GM12878 (cell line): ENCODE data around the gene AADACL2. TPM values are rescaled to one million over a fixed set of nuclear protein-coding genes. Genes with fewer than 3 reads are reported as not detected.

Source experiments
- ATAC-seq: fragments of 200-7000 bp; cut with Tn5 transposase; 3 replicates; pipeline ENCODE4 v1.9.1; 2020; ENCODE audit warnings: mild to moderate bottlenecking, moderate library complexity
- BruUV-seq: library from RNA; stranded (reverse); fragments of 400-500 nt; replicated peaks from 2 replicates; lab custom pipeline; 2021; lab: Mats Ljungman, UMichigan
- CTCF ChIA-PET: fragments of 300-600 bp; sonication (Branson Sonifier 250); formaldehyde crosslinking; extraction: SDS; loops from one replicate; lab custom pipeline; 2021; ENCODE audit warnings: inconsistent platforms; lab: Yijun Ruan, JAX
- POLR2A ChIA-PET: fragments of 350-600 bp; formaldehyde crosslinking; extraction: SDS; loops from one replicate; lab custom pipeline; 2021; ENCODE audit warnings: inconsistent platforms; lab: Charles Lee
- RAD21 ChIA-PET: fragments of 300-600 bp; sonication (Branson Sonifier 250); formaldehyde crosslinking; loops from one replicate; lab custom pipeline; 2023; ENCODE audit warnings: antibody characterized with exemption; ENCODE audit not compliant: unreplicated experiment; lab: Charles Lee
- SMC1A ChIA-PET: fragments of 300-600 bp; sonication (Branson Sonifier 250); formaldehyde crosslinking; loops from one replicate; lab custom pipeline; 2023; ENCODE audit not compliant: unreplicated experiment, uncharacterized antibody; lab: Charles Lee
- DNase-seq: peaks from one replicate; pipeline ENCODE4 v3.0.0-alpha.2; 2011; ENCODE audit warnings: low read depth, low spot score
- FAIRE-seq: peaks from 3 replicates; lab custom pipeline; 2011; peaks lifted over from hg19 to GRCh38; lab: Jason Lieb, UNC
- H2AFZ ChIP-seq: 2 replicates; pipeline ENCODE4 v1.6.0; 2011; ENCODE audit warnings: low read depth, low read length, control low read depth; ENCODE audit not compliant: control insufficient read depth
- H3K27ac ChIP-seq: 2 replicates; pipeline ENCODE4 v1.5.1; 2011; ENCODE audit warnings: control low read depth; ENCODE audit not compliant: control insufficient read depth, insufficient read depth
- H3K27me3 ChIP-seq, 2 experiments: replicated peaks in 1 of 2; 2 replicates each; pipeline versions ENCODE4 v1.6.0 to v1.6.1; 2011; ENCODE audit warnings: low read length in 1 of 2; ENCODE audit not compliant: control insufficient read depth in 2 of 2, insufficient read depth in 2 of 2
- H3K36me3 ChIP-seq, 2 experiments: 2 replicates each; pipeline ENCODE4 v1.5.1; 2011; ENCODE audit warnings: low read length in 1 of 2; ENCODE audit not compliant: control insufficient read depth in 2 of 2, insufficient read depth in 2 of 2
- H3K4me1 ChIP-seq: 2 replicates; pipeline ENCODE4 v1.6.1; 2011; ENCODE audit warnings: mild to moderate bottlenecking, low read length, moderate library complexity, mixed read lengths; ENCODE audit not compliant: control insufficient read depth, insufficient read depth
- H3K4me2 ChIP-seq: 2 replicates; pipeline ENCODE4 v1.6.0; 2011; ENCODE audit warnings: control low read depth; ENCODE audit not compliant: control insufficient read depth, insufficient read depth
- H3K4me3 ChIP-seq: fragments of 200-600 bp; sonication (generic); 2 replicates; pipeline ENCODE4 v1.5.1; 2016
- H3K79me2 ChIP-seq: 2 replicates; pipeline ENCODE4 v1.6.0; 2011; ENCODE audit warnings: low read length; ENCODE audit not compliant: control insufficient read depth, insufficient read depth
- H3K9ac ChIP-seq: 2 replicates; pipeline ENCODE4 v1.8.0; 2011; ENCODE audit warnings: low read length, control low read depth, mixed read lengths; ENCODE audit not compliant: control insufficient read depth, insufficient read depth
- H3K9me3 ChIP-seq: replicated peaks from 3 replicates; pipeline ENCODE4 v1.5.1; 2011; ENCODE audit warnings: mild to moderate bottlenecking, low read length; ENCODE audit not compliant: control insufficient read depth, insufficient read depth
- H4K20me1 ChIP-seq: 2 replicates; pipeline ENCODE4 v1.6.0; 2011; ENCODE audit not compliant: control insufficient read depth, insufficient read depth
- BCL11A ChIP-seq: IDR thresholded peaks from 2 replicates; pipeline ENCODE4 v1.6.1; 2011; ENCODE audit warnings: low read depth, low read length
- DPF2 ChIP-seq: fragments of 450-650 bp; IDR thresholded peaks from 2 replicates; pipeline ENCODE4 v1.6.1; 2017; ENCODE audit warnings: mild to moderate bottlenecking
- E2F8 ChIP-seq: fragments of 450-650 bp; IDR thresholded peaks from 2 replicates; pipeline ENCODE4 v1.6.1; 2018; ENCODE audit warnings: mild to moderate bottlenecking, low read depth, moderate library complexity; ENCODE audit not compliant: partially characterized antibody
- MTA2 ChIP-seq: fragments of 450-650 bp; IDR thresholded peaks from 2 replicates; pipeline ENCODE4 v1.6.1; 2016; ENCODE audit warnings: low read depth, mild to moderate bottlenecking, moderate library complexity
- NFIC ChIP-seq: IDR thresholded peaks from 2 replicates; pipeline ENCODE4 v1.6.1; 2012; ENCODE audit warnings: low read depth, mild to moderate bottlenecking, inconsistent platforms, low read length, moderate library complexity
- NR2C2 ChIP-seq: IDR thresholded peaks from 2 replicates; pipeline ENCODE4 v1.6.1; 2011; ENCODE audit warnings: borderline replicate concordance, low read depth; ENCODE audit not compliant: control insufficient read depth, insufficient read length
- PAX8 ChIP-seq: fragments of 450-650 bp; IDR thresholded peaks from 2 replicates; pipeline ENCODE4 v1.6.1; 2017; ENCODE audit warnings: mild to moderate bottlenecking, moderate library complexity
- SMAD5 ChIP-seq: IDR thresholded peaks from 2 replicates; pipeline ENCODE4 v1.6.1; 2016; ENCODE audit warnings: antibody characterized with exemption, low read depth
- SREBF2 ChIP-seq: IDR thresholded peaks from 2 replicates; pipeline ENCODE4 v1.6.1; 2012; ENCODE audit warnings: mild to moderate bottlenecking, low read length
- TBL1XR1 ChIP-seq: IDR thresholded peaks from 2 replicates; pipeline ENCODE4 v1.6.1; 2012; ENCODE audit warnings: low read depth, low read length, improper control_type of control experiment
- TCF3 ChIP-seq: IDR thresholded peaks from 2 replicates; pipeline ENCODE4 v1.6.1; 2012; ENCODE audit warnings: low read depth, mild to moderate bottlenecking, low read length, borderline replicate concordance; ENCODE audit not compliant: insufficient read depth
- ZNF274 ChIP-seq: IDR thresholded peaks from one replicate; pipeline ENCODE4 v1.8.0; 2011; ENCODE audit not compliant: insufficient read length, insufficient read depth
- WGBS: methylation state at CpG from one replicate; pipeline ENCODE4 v1.1.6; 2016; ENCODE audit warnings: low lambda C conversion rate; ENCODE audit not compliant: insufficient replicate concordance, insufficient coverage; ENCODE audit errors: missing lambda C conversion rate; 5-methylcytosine and 5-hydroxymethylcytosine counted together
- in situ Hi-C: fragments of 300-500 bp; cut with MboI; formaldehyde crosslinking; loops from 9 replicates; pipeline ENCODE4 v1.14.3; 2018; ENCODE audit warnings: mixed read lengths
- intact Hi-C: fragments of 100-400 bp; cut with micrococcal nuclease; formaldehyde crosslinking; loops from one replicate; pipeline ENCODE4 v1.14.2; 2022; ENCODE audit not compliant: unreplicated experiment
- polyA plus RNA-seq, 11 experiments: library from polyadenylated mRNA; depleted of rRNA in 4 of 11; unstranded in 6 of 11; stranded (reverse) in 5 of 11; fragments of >200 nt; fragmentation: Nextera tagmentation in 4 of 11; fragmentation: Illumina TruSeq in 1 of 11; extraction: Ambion mirVana in 4 of 11; extraction: Trizol in 1 of 11; gene quantifications; 1 replicate in 1 of 11; 2 replicates in 10 of 11; pipeline versions ENCODE4 v1.2.1 to v1.2.3, GENCODE V29; 2011 to 2016; ENCODE audit warnings: inconsistent platforms in 2 of 11, missing spikeins in 2 of 11, low read depth in 1 of 11
- total RNA-seq, 4 experiments: library from RNA; depleted of rRNA in 3 of 4; stranded (reverse); fragments of >200 nt in 3 of 4; fragmentation: Illumina TruSeq in 1 of 4; extraction: Trizol in 1 of 4; gene quantifications; 2 replicates each; pipeline versions ENCODE4 v1.2.1 to v1.2.3, GENCODE V29; 2013 to 2021

AADACL2 gene
- total and polyA plus RNA-seq, 10 of the 15 experiments (the other 5 are each of a cell fraction or from before 2014, with no cell fraction given), result not detected

GRCh38 chr3:151687076-151687475 is 46.7 kb upstream of the AADACL2 start:
- DNase-seq, result no peak
- CTCF ChIA-PET, result interaction anchor here (0.5 to 1.2 kb wide), 2 partner anchors 8 to 98 kb away, joined by 3 to 4 read pairs; no protein-coding TSS in a partner anchor
- in situ Hi-C loops (no loop called here), intact Hi-C loops (no loop called here)
- 10% methylated on average over 5 of the region's 5 CpGs for WGBS
- no peak for ATAC-seq
- no peaks in the 10 kb centered on the region for H3K27me3 ChIP-seq
- no peak overlapping the region for H3K27ac ChIP-seq
- POLR2A ChIA-PET, result no interaction called here
- no peaks in the 10 kb centered on the region for H3K79me2 ChIP-seq
- no peak overlapping the region for H3K4me3 ChIP-seq
- no peak overlapping the region for H3K9ac ChIP-seq
- no peaks in the 10 kb centered on the region for H3K9me3 ChIP-seq
- no peak for FAIRE-seq
- H4K20me1 ChIP-seq, result no peaks in the 10 kb centered on the region
- RAD21 ChIA-PET, result no interaction called here
- TF ChIP-seq E2F8 (no peak), SMAD5 (no peak), NFIC (no peak), MTA2 (no peak), BCL11A (no peak), NR2C2 (no peak), DPF2 (no peak), TCF3 (no peak), PAX8 (no peak), TBL1XR1 (no peak), ZNF274 (no peak), SREBF2 (no peak)
- H2AFZ ChIP-seq, result no peak overlapping the region
- H3K36me3 ChIP-seq, result no peaks in the 10 kb centered on the region
- H3K4me2 ChIP-seq, result no peak overlapping the region
- H3K4me1 ChIP-seq, result no peaks in the 10 kb centered on the region
- SMC1A ChIA-PET, result no interaction called here
- no TSS peak for BruUV-seq
